ENCODE measurements around the gene LACTB.

GRCh38 chr15:63140936-63141335, 19.3 kb downstream of the LACTB start:
- TF ChIP-seq POLR2A (IDR thresholded peaks at IDR 0.05), result no peak
- TF ChIP-seq, protein P1, sequence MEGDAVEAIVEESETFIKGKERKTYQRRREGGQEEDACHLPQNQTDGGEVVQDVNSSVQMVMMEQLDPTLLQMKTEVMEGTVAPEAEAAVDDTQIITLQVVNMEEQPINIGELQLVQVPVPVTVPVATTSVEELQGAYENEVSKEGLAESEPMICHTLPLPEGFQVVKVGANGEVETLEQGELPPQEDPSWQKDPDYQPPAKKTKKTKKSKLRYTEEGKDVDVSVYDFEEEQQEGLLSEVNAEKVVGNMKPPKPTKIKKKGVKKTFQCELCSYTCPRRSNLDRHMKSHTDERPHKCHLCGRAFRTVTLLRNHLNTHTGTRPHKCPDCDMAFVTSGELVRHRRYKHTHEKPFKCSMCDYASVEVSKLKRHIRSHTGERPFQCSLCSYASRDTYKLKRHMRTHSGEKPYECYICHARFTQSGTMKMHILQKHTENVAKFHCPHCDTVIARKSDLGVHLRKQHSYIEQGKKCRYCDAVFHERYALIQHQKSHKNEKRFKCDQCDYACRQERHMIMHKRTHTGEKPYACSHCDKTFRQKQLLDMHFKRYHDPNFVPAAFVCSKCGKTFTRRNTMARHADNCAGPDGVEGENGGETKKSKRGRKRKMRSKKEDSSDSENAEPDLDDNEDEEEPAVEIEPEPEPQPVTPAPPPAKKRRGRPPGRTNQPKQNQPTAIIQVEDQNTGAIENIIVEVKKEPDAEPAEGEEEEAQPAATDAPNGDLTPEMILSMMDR (IDR thresholded peaks at IDR 0.05), result no peak

Data from esophagus squamous epithelium (tissue), 4 donors.